DND-41 (cell line): ENCODE data around the gene ETFDH.
A peak's percentile ranks its signal among the peaks of the same experiment; 100 is the strongest.

Experiments used
- ATAC-seq: fragments of 200-7000 bp; cut with Tn5 transposase; 3 replicates; pipeline ENCODE4 v1.9.1; 2021; ENCODE audit warnings: low read depth; ENCODE audit not compliant: insufficient read depth
- DNase-seq: peaks from one replicate; pipeline ENCODE4 v3.0.0-alpha.2; 2020
- H2AFZ ChIP-seq: 2 replicates; pipeline ENCODE4 v1.6.0; 2012; ENCODE audit warnings: low read depth, low read length
- H3K27ac ChIP-seq: 2 replicates; pipeline ENCODE4 v1.5.1; 2012; ENCODE audit warnings: low read length, inconsistent platforms
- H3K27me3 ChIP-seq: fragments of 200-600 bp; sonication (generic); 2 replicates; pipeline ENCODE4 v1.6.0; 2012; ENCODE audit warnings: low read length, mild to moderate bottlenecking, inconsistent platforms; ENCODE audit not compliant: insufficient read depth, poor library complexity
- H3K36me3 ChIP-seq: 2 replicates; pipeline ENCODE4 v1.5.1; 2012; ENCODE audit warnings: low read length, inconsistent platforms; ENCODE audit not compliant: insufficient read depth
- H3K4me1 ChIP-seq: 2 replicates; pipeline ENCODE4 v1.5.1; 2012; ENCODE audit warnings: mild to moderate bottlenecking, low read length; ENCODE audit not compliant: insufficient read depth
- H3K4me2 ChIP-seq: 2 replicates; pipeline ENCODE4 v1.6.0; 2012; ENCODE audit warnings: mild to moderate bottlenecking, moderate library complexity, low read length, inconsistent platforms; ENCODE audit not compliant: insufficient read depth
- H3K4me3 ChIP-seq, 2 experiments: fragments of 200-600 bp in 1 of 2; shearing (Covaris generic) in 1 of 2; 2 replicates each; pipeline ENCODE4 v1.5.1; 2012 to 2016; ENCODE audit warnings: inconsistent platforms in 2 of 2, low read length in 2 of 2, mild to moderate bottlenecking in 2 of 2, low read depth in 1 of 2, moderate library complexity in 1 of 2
- H3K79me2 ChIP-seq: 2 replicates; pipeline ENCODE4 v1.6.0; 2012; ENCODE audit warnings: low read length, inconsistent platforms; ENCODE audit not compliant: insufficient read depth
- H3K9ac ChIP-seq: 2 replicates; pipeline ENCODE4 v1.6.0; 2012; ENCODE audit warnings: low read depth, mild to moderate bottlenecking, inconsistent platforms, low read length, moderate library complexity
- H3K9me3 ChIP-seq: 2 replicates; pipeline ENCODE4 v1.5.1; 2012; ENCODE audit warnings: low read length, moderate library complexity, mild to moderate bottlenecking, inconsistent platforms; ENCODE audit not compliant: insufficient read depth, severe bottlenecking
- H4K20me1 ChIP-seq: 2 replicates; pipeline ENCODE4 v1.6.0; 2012; ENCODE audit warnings: low read length; ENCODE audit not compliant: insufficient read depth
- CTCF ChIP-seq: IDR thresholded peaks from 2 replicates; pipeline ENCODE4 v1.5.1; 2012; ENCODE audit warnings: borderline replicate concordance, low read length, moderate library complexity, mild to moderate bottlenecking; ENCODE audit not compliant: poor library complexity, severe bottlenecking; ENCODE audit errors: extremely low read depth
- EZH2 ChIP-seq: IDR thresholded peaks from 3 replicates; pipeline ENCODE4 v1.6.1; 2012; ENCODE audit warnings: borderline replicate concordance, low read depth, mild to moderate bottlenecking, moderate library complexity, low read length, inconsistent platforms; ENCODE audit not compliant: severe bottlenecking

ETFDH gene

GRCh38 chr4:158722291-158722916 is 50.3 kb downstream of the ETFDH start:
- no peaks in the 10 kb centered on the region for H3K9me3 ChIP-seq
- ATAC-seq = no peak
- no peaks in the 10 kb centered on the region for H3K27me3 ChIP-seq
- peaks cover 24% of the 10 kb centered on the region for H3K36me3 ChIP-seq
- no peak for DNase-seq
- H3K27ac ChIP-seq = peak overlapping the region; percentile 80
- H3K4me3 ChIP-seq = peak overlapping the region; percentile 68 to 88
- H3K9ac ChIP-seq = peak overlapping the region; percentile 78
- H4K20me1 ChIP-seq = no peaks in the 10 kb centered on the region
- peak overlapping the region; percentile 94 for H2AFZ ChIP-seq
- H3K79me2 ChIP-seq = peaks cover 27% of the 10 kb centered on the region
- peaks cover 18% of the 10 kb centered on the region; the same call in 1 of the 2 replicates for H3K4me1 ChIP-seq
- TF ChIP-seq CTCF (no peak), EZH2 (no peak)
- H3K4me2 ChIP-seq = peak overlapping the region; percentile 87

DNA sequence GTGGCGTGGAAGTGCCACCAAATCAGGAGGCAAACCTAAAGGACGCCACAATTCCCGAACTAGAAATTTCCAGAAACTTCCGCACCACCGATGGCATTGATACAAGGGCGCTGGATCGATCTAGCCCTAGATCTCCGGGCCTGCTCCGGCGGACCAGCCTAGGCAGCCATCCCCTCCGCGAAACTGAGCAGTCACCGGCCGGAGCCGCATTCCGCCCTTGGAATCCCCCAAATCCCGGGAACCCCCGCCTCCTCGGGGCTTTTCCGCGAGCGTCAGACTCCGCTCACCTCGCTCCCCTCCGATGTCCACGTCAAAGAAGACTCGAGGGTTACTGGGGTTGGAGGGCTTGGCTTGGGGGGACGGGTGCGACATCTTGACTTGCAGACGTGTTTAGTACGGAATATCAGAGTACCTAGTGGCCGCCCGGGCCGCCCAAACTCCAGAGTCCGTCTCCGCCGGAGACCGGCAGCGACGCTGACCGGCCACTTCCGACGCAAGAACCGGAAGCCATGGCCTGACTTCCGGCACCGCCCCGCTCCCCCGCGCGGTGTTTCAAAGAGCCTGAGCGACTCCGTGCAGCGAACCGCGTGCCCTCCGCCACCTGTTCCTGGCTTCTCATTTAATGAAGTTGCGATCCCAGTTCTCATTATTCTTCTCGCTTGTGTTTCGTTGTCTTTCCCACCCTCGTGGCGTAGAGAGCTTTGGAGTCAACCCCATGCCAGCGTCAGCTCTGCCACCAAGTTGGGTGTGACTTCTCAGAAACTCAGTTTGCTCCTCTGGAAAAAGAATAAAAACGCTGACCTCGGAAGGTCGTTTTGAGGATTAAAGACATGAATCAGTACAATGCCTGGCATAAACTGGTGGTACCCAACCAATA is 51.1 kb downstream of the ETFDH start, which contains the start of gene PPID:
PPID (minus strand) TSS at position 480 of the 877 bp plus-strand sequence; CDS start at position 372, 108 bp downstream.
- no peaks in the 10 kb centered on the region for H4K20me1 ChIP-seq
- peak within 1 kb of the TSS; percentile 94 for H2AFZ ChIP-seq
- peak; percentile 90 for ATAC-seq
- H3K36me3 ChIP-seq = peaks cover 24% of the 10 kb centered on the region
- peak within 1 kb of the TSS; percentile 78 for H3K9ac ChIP-seq
- peak within 1 kb of the TSS; percentile 68 to 88 for H3K4me3 ChIP-seq
- H3K79me2 ChIP-seq = peaks cover 27% of the 10 kb centered on the region
- peak within 1 kb of the TSS; percentile 80 for H3K27ac ChIP-seq
- H3K4me1 ChIP-seq = peaks cover 18% of the 10 kb centered on the region; the same call in 1 of the 2 replicates
- H3K9me3 ChIP-seq = no peaks in the 10 kb centered on the region
- peak; percentile 72 for DNase-seq
- H3K4me2 ChIP-seq = peak within 1 kb of the TSS; percentile 87
- no peaks in the 10 kb centered on the region for H3K27me3 ChIP-seq
- TF ChIP-seq EZH2 (no peak), CTCF (no peak)

DNA sequence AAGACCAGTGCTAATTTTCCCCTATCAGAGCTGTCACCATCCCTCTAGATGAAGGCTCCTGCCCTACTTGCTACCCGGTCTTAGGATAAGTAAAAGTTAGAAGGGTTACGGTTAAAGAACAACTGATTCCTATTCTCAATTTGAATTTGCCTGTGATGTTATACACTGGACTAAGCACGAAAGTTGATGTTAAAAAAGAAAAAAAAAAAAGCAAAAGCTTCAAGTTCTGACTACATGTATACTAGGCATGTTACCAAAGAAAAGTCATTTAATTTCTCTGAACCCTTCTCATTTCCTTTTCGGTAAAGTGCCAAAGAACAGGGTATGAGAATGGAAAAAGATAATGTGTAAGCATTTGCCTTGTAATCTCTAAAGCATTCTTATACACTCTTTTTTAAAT is 52.5 kb downstream of the ETFDH start:
- H3K27me3 ChIP-seq = peaks cover 7% of the 10 kb centered on the region
- H3K4me2 ChIP-seq = no peak overlapping the region
- peaks cover 18% of the 10 kb centered on the region; the same call in 1 of the 2 replicates for H3K4me1 ChIP-seq
- ATAC-seq (no peak), DNase-seq (no peak)
- no peaks in the 10 kb centered on the region for H3K9me3 ChIP-seq
- H3K27ac ChIP-seq = no peak overlapping the region
- H3K79me2 ChIP-seq = peaks cover 27% of the 10 kb centered on the region
- TF ChIP-seq EZH2 (no peak), CTCF (no peak)
- H3K9ac ChIP-seq = no peak overlapping the region
- no peak overlapping the region for H2AFZ ChIP-seq
- no peaks in the 10 kb centered on the region for H4K20me1 ChIP-seq
- peaks cover 13% of the 10 kb centered on the region for H3K36me3 ChIP-seq
- H3K4me3 ChIP-seq = no peak overlapping the region
